Stimulated activated CD4-positive, alpha-beta T cell treated with anti-CD3 and anti-CD28 coated beads, TNF-alpha, amount 100 ng/mL, for 48 hours (primary cell): ENCODE measurements around the gene RNASEL.
"Not testable (repeated sequence)": the region's sequence is repeated elsewhere in the genome, so short reads cannot be mapped to it uniquely, and the experiment has no call there.

Experiments used
- DNase-seq, 3 donors: peaks; one replicate each; pipeline ENCODE4 v3.0.0-alpha.2; 2020; ENCODE audit warnings: low read depth in 3 of 3

RNASEL gene

GRCh38 chr1:182588500-182589396, at the start of gene RNASEL:
Gene RNASEL, minus strand, starts transcription at chr1:182589256. Its CDS starts 2,450 bp downstream, at chr1:182586806.
- no peak for DNase-seq

- DNase-seq, result no peak
Observed at GRCh38 chr1:182637769-182638168, 48.7 kb upstream of the RNASEL start.

GRCh38 chr1:182635871-182636270, 46.8 kb upstream of the RNASEL start:
- DNase-seq, result no peak

GRCh38 chr1:182634306-182635072, 45.4 kb upstream of the RNASEL start:
- no peak for DNase-seq

- no peak for DNase-seq
Observed at GRCh38 chr1:182633657-182634281, 44.7 kb upstream of the RNASEL start.

- DNase-seq, result no peak
Observed at GRCh38 chr1:182633031-182633430, 44.0 kb upstream of the RNASEL start.

GRCh38 chr1:182632441-182632857, 43.4 kb upstream of the RNASEL start:
- not testable (repeated sequence) for DNase-seq

GRCh38 chr1:182631954-182632353, 42.9 kb upstream of the RNASEL start:
- DNase-seq, result no peak

GRCh38 chr1:182631053-182631677, 42.1 kb upstream of the RNASEL start:
- DNase-seq, result no peak

- no peak for DNase-seq
Observed at GRCh38 chr1:182630586-182630985, 41.5 kb upstream of the RNASEL start.

GRCh38 chr1:182629499-182630096, 40.5 kb upstream of the RNASEL start:
- peak; percentile 45 to 53 (median 48) for DNase-seq

- no peak for DNase-seq
Observed at GRCh38 chr1:182629080-182629479, 40.0 kb upstream of the RNASEL start.

- DNase-seq, result no peak
Observed at GRCh38 chr1:182628657-182629056, 39.6 kb upstream of the RNASEL start.

- DNase-seq, result no peak
Observed at GRCh38 chr1:182627622-182628021, 38.6 kb upstream of the RNASEL start.

- DNase-seq, result no peak
Observed at GRCh38 chr1:182626527-182626926, 37.5 kb upstream of the RNASEL start.

GRCh38 chr1:182625719-182626504, 36.9 kb upstream of the RNASEL start:
- DNase-seq, result no peak

- DNase-seq, result no peak
Observed at GRCh38 chr1:182625024-182625423, 36.0 kb upstream of the RNASEL start.

GRCh38 chr1:182624577-182624976, 35.5 kb upstream of the RNASEL start:
- DNase-seq, result no peak

- no peak for DNase-seq
Observed at GRCh38 chr1:182622901-182623528, 34.0 kb upstream of the RNASEL start.

GRCh38 chr1:182621906-182622305, 32.9 kb upstream of the RNASEL start:
- no peak for DNase-seq
